Neural cell (in vitro differentiated cells): ENCODE measurements around the gene SLC25A39. TPM values are rescaled to one million over a fixed set of nuclear protein-coding genes. Genes with fewer than 3 reads are reported as not detected.

Experiments used
- H2AFZ ChIP-seq: fragments of 200-600, 300-800 bp; sonication (generic), shearing (Covaris generic); 2 replicates; pipeline ENCODE4 v1.6.0; 2014; ENCODE audit warnings: low read depth, mild to moderate bottlenecking, antibody characterized with exemption, low read length, moderate library complexity
- H3F3A ChIP-seq: fragments of 200-600 bp; shearing (Covaris generic); 2 replicates; pipeline ENCODE4 v1.6.1; 2016; ENCODE audit warnings: mild to moderate bottlenecking, moderate library complexity, mixed read lengths, antibody characterized with exemption, low read length; ENCODE audit not compliant: insufficient read depth, poor library complexity, severe bottlenecking
- H3K27ac ChIP-seq: fragments of 200-600, 300-800 bp; sonication (generic), shearing (Covaris generic); 2 replicates; pipeline ENCODE4 v1.5.1; 2014; ENCODE audit warnings: mild to moderate bottlenecking, low read length, moderate library complexity
- H3K27me3 ChIP-seq: fragments of 300-800, 200-600 bp; sonication (generic), shearing (Covaris generic); 2 replicates; pipeline ENCODE4 v1.6.0; 2014; ENCODE audit warnings: mild to moderate bottlenecking, low read depth, low read length, moderate library complexity; ENCODE audit not compliant: insufficient read depth
- H3K36me3 ChIP-seq: fragments of 300-800, 200-600 bp; sonication (generic), shearing (Covaris generic); 2 replicates; pipeline ENCODE4 v1.5.1; 2014; ENCODE audit warnings: mild to moderate bottlenecking, antibody characterized with exemption, low read length, moderate library complexity; ENCODE audit not compliant: insufficient read depth
- H3K4me2 ChIP-seq: fragments of 300-800, 200-600 bp; sonication (generic), shearing (Covaris generic); 2 replicates; pipeline ENCODE4 v1.6.0; 2014; ENCODE audit warnings: mild to moderate bottlenecking, low read length
- H3K4me3 ChIP-seq: fragments of 300-800, 200-600 bp; sonication (generic), shearing (Covaris generic); 2 replicates; pipeline ENCODE4 v1.5.1; 2014; ENCODE audit warnings: mild to moderate bottlenecking, low read length, moderate library complexity
- H3K79me2 ChIP-seq: fragments of 200-600 bp; shearing (Covaris generic); replicated peaks from 2 replicates; pipeline ENCODE4 v1.6.0; 2014; ENCODE audit warnings: mild to moderate bottlenecking, low read length, moderate library complexity; ENCODE audit not compliant: insufficient read depth
- H3K9ac ChIP-seq: fragments of 300-800, 200-600 bp; sonication (generic), shearing (Covaris generic); 2 replicates; pipeline ENCODE4 v1.6.1; 2016; ENCODE audit warnings: mild to moderate bottlenecking, low read length, mixed read lengths
- H3K9me2 ChIP-seq: fragments of 200-600 bp; shearing (Covaris generic); 2 replicates; pipeline ENCODE4 v1.6.1; 2016; ENCODE audit warnings: mild to moderate bottlenecking, low read length, mixed read lengths; ENCODE audit not compliant: insufficient read depth
- H3K9me3 ChIP-seq: fragments of 200-600, 300-800 bp; sonication (generic), shearing (Covaris generic); 2 replicates; pipeline ENCODE4 v1.6.1; 2016; ENCODE audit warnings: mild to moderate bottlenecking, mixed run types, low read length, moderate library complexity, mixed read lengths
- H4K20me1 ChIP-seq: fragments of 200-600 bp; shearing (Covaris generic); 2 replicates; pipeline ENCODE4 v1.6.1; 2016; ENCODE audit warnings: mild to moderate bottlenecking, mixed run types; ENCODE audit not compliant: insufficient read depth
- CTCF ChIP-seq: fragments of 450-650 bp; IDR thresholded peaks from 2 replicates; pipeline ENCODE4 v1.5.1; 2014; ENCODE audit warnings: antibody characterized with exemption, mild to moderate bottlenecking, moderate library complexity; ENCODE audit not compliant: poor library complexity, severe bottlenecking
- EP300 ChIP-seq: fragments of 450-650 bp; conservative IDR thresholded peaks from 2 replicates; pipeline ENCODE4 v1.6.1; 2014; ENCODE audit warnings: antibody characterized with exemption, mild to moderate bottlenecking, moderate library complexity; ENCODE audit not compliant: poor library complexity, severe bottlenecking
- EZH2 ChIP-seq: fragments of 200-600, 300-800 bp; shearing (Covaris generic), sonication (generic); IDR thresholded peaks from 2 replicates; pipeline ENCODE4 v1.6.1; 2014; ENCODE audit warnings: antibody characterized with exemption, low read length, borderline replicate concordance, mild to moderate bottlenecking; ENCODE audit not compliant: insufficient read depth, poor library complexity, severe bottlenecking
- MXI1 ChIP-seq: fragments of 450-650 bp; conservative IDR thresholded peaks from 2 replicates; pipeline ENCODE4 v1.6.1; 2014; ENCODE audit warnings: antibody characterized with exemption, mild to moderate bottlenecking; ENCODE audit not compliant: poor library complexity, severe bottlenecking
- POLR2AphosphoS5 ChIP-seq: IDR thresholded peaks from 2 replicates; pipeline ENCODE4 v1.6.1; 2012
- RAD21 ChIP-seq: fragments of 450-650 bp; conservative IDR thresholded peaks from 2 replicates; pipeline ENCODE4 v1.6.1; 2014; ENCODE audit warnings: antibody characterized with exemption, mild to moderate bottlenecking, moderate library complexity
- REST ChIP-seq: IDR thresholded peaks from 2 replicates; pipeline ENCODE4 v1.6.1; 2012; ENCODE audit warnings: borderline replicate concordance
- SMC3 ChIP-seq: fragments of 450-650 bp; conservative IDR thresholded peaks from 2 replicates; pipeline ENCODE4 v1.6.1; 2014; ENCODE audit warnings: antibody characterized with exemption, mild to moderate bottlenecking, moderate library complexity; ENCODE audit not compliant: poor library complexity
- TAF1 ChIP-seq: IDR thresholded peaks from 2 replicates; pipeline ENCODE4 v1.6.1; 2012; ENCODE audit warnings: low read depth
- polyA plus RNA-seq: library from polyadenylated mRNA; depleted of rRNA; stranded (reverse); fragments of >200 nt; gene quantifications from 2 replicates; pipeline ENCODE4 v1.2.3, GENCODE V29; 2014

The SLC25A39 gene
- polyA plus RNA-seq, 1 donor from 2014 or later: 73.4 TPM

DNA sequence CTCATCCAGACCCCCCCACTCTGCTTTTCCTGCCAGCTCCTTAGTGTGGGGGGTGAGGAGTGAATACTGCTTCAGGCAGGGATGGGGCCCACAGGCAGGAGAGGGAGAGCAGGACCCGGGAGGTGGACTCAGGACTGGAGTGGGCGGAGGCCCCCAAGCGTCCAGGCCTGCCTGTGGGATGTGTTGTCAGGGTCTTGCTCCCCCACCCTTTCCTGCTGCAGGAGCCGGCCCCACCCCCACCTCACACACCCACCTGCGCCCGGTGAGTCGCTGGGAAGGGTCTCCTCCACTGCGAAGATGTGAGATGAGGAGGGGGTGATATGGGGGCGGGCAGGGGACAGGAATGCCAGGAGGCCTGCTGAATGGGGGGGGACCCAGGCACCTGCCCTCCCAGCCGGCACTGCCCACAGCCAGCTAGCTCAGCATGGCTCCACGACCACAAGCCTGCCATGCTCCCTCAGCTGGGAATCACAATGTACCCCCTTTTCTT, 37.9 kb upstream of the SLC25A39 start:
- H3K4me3 ChIP-seq: peak overlapping the region; percentile 95
- H3K4me2 ChIP-seq: peak overlapping the region; percentile 78
- H3K27me3 ChIP-seq: no peaks in the 10 kb centered on the region
- peaks cover 39% of the 10 kb centered on the region for H4K20me1 ChIP-seq
- no peaks in the 10 kb centered on the region for H3K9me2 ChIP-seq
- peak overlapping the region; percentile 91 for H3K27ac ChIP-seq
- no peaks in the 10 kb centered on the region for H3K9me3 ChIP-seq
- H2AFZ ChIP-seq: peak overlapping the region; percentile 57
- peak; percentile 76 for TF ChIP-seq MXI1
- TF ChIP-seq RAD21: no peak
- H3K79me2 ChIP-seq: peaks cover 60% of the 10 kb centered on the region
- peak overlapping the region; percentile 98 for H3K9ac ChIP-seq
- no peaks in the 10 kb centered on the region for H3K36me3 ChIP-seq
- H3F3A ChIP-seq: no peaks in the 10 kb centered on the region

GRCh38 chr17:44361292-44362260, 37.0 kb upstream of the SLC25A39 start:
- Histone ChIP-seq H3K9me3 (no peaks in the 10 kb centered on the region), H3K79me2 (peaks cover 60% of the 10 kb centered on the region), H3K4me2 (peak overlapping the region; percentile 78), H3F3A (no peaks in the 10 kb centered on the region), H3K36me3 (no peaks in the 10 kb centered on the region), H3K9ac (peak overlapping the region; percentile 98), H4K20me1 (peaks cover 42% of the 10 kb centered on the region), H3K27me3 (no peaks in the 10 kb centered on the region), H2AFZ (no peak overlapping the region), H3K27ac (peak overlapping the region; percentile 91), H3K4me3 (peak overlapping the region; percentile 95), H3K9me2 (no peaks in the 10 kb centered on the region)
- TF ChIP-seq EZH2 (no peak), TAF1 (no peak), POLR2AphosphoS5 (no peak)

DNA sequence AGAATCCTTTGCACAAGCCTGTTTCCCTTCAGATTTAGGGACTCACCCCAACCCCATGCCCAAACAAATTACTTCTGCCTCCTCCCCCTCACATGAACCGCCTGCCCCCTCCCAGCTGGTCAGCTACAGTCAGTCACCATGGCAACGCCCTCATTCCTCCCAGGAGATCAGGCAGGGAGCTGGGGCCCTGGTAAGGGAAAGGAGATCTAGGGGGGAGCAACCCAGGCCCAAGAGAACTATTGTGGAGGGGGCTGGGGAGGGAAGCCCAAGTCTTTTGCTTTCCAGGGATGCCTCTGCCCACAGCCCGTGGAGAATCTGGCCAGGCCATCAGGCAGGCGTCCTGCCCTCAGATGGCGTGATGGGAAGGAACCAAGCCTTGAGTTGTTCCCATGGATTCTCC, 36.2 kb upstream of the SLC25A39 start:
- Histone ChIP-seq H3K27ac (no peak overlapping the region), H3K9ac (peak overlapping the region; percentile 26), H2AFZ (no peak overlapping the region), H4K20me1 (peaks cover 49% of the 10 kb centered on the region), H3K9me3 (no peaks in the 10 kb centered on the region), H3K4me3 (peak overlapping the region; percentile 95), H3K4me2 (peak overlapping the region; percentile 48), H3K27me3 (no peaks in the 10 kb centered on the region), H3K9me2 (no peaks in the 10 kb centered on the region), H3F3A (no peaks in the 10 kb centered on the region), H3K36me3 (no peaks in the 10 kb centered on the region), H3K79me2 (peaks cover 60% of the 10 kb centered on the region)
- TF ChIP-seq POLR2AphosphoS5 (no peak), EP300 (no peak), RAD21 (no peak), MXI1 (no peak), SMC3 (no peak), REST (no peak), EZH2 (no peak), TAF1 (no peak), CTCF (no peak)
